Omental fat pad (tissue), 4 donors: ENCODE measurements around the gene GPR176. TPM values are rescaled to one million over a fixed set of nuclear protein-coding genes. Genes with fewer than 3 reads are reported as not detected.

ENCODE experiments used
- ATAC-seq: fragments of 150-250 bp; one replicate; pipeline ENCODE4 v1.9.1; 2016; ENCODE audit warnings: mild to moderate bottlenecking, moderate library complexity; ENCODE audit not compliant: low FRiP score
- DNase-seq: peaks from one replicate; pipeline ENCODE4 v3.0.0-alpha.2; 2019; ENCODE audit warnings: low spot score
- total RNA-seq, 4 donors: library from RNA; depleted of rRNA; stranded (reverse); fragments of >200 nt; gene quantifications; one replicate each; pipeline ENCODE4 v1.1.0, GENCODE V29; 2016
- TF ChIP-seq, protein P1 (sequence below), 3 donors: fragments of 450-650 bp; IDR thresholded peaks; one replicate each; pipeline ENCODE4 v1.5.1; 2016 to 2017; ENCODE audit warnings: antibody characterized with exemption in 3 of 3, mild to moderate bottlenecking in 3 of 3, moderate library complexity in 2 of 3

GPR176 gene
- total RNA-seq, 4 donors from 2014 or later, result 5.6 to 23.9 (median 11.7) TPM

DNA sequence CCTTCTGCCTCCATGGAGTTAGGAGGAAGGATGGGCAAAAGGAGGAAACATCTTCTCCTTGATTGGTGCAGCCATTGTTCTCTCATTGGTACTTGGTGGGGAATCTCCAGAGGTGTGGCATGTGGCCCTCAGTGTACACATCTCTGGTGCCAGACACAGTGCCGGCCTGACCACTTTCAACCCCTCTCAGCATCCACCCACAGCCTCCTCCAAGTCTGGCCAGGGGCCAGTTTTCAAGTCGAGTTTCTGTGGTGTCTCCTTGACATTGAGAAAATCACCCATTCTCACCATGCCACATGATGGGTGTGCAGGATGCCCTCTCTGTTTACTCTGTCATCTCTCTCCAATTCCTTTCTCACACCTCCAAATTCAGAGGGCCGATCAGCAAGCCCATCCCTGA, 124.6 kb downstream of the GPR176 start:
- ATAC-seq (no peak), DNase-seq (no peak)
- TF ChIP-seq, protein P1, sequence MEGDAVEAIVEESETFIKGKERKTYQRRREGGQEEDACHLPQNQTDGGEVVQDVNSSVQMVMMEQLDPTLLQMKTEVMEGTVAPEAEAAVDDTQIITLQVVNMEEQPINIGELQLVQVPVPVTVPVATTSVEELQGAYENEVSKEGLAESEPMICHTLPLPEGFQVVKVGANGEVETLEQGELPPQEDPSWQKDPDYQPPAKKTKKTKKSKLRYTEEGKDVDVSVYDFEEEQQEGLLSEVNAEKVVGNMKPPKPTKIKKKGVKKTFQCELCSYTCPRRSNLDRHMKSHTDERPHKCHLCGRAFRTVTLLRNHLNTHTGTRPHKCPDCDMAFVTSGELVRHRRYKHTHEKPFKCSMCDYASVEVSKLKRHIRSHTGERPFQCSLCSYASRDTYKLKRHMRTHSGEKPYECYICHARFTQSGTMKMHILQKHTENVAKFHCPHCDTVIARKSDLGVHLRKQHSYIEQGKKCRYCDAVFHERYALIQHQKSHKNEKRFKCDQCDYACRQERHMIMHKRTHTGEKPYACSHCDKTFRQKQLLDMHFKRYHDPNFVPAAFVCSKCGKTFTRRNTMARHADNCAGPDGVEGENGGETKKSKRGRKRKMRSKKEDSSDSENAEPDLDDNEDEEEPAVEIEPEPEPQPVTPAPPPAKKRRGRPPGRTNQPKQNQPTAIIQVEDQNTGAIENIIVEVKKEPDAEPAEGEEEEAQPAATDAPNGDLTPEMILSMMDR (IDR thresholded peaks at IDR 0.05), result no peak

DNA sequence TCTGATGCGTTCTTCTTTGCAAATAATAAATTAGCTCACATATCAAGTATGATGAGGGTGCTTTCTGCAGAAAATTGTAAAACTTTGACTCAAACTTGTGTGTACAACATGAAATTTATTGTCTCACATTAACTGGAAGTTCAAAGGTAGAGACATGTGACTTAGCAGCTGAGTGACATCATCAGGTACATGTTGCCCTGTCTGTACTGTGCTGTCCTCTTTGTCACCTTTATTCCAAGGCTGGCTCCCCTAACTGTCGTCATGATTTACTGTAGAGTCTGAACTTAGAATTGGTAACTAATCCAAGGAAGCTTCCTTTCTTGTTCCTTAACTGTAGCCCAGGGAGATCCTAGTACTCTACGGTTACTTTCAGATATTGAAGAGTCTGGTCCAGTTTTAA, 125.1 kb downstream of the GPR176 start:
- DNase-seq, result no peak
- TF ChIP-seq, protein P1 (IDR thresholded peaks at IDR 0.05), result no peak

DNA sequence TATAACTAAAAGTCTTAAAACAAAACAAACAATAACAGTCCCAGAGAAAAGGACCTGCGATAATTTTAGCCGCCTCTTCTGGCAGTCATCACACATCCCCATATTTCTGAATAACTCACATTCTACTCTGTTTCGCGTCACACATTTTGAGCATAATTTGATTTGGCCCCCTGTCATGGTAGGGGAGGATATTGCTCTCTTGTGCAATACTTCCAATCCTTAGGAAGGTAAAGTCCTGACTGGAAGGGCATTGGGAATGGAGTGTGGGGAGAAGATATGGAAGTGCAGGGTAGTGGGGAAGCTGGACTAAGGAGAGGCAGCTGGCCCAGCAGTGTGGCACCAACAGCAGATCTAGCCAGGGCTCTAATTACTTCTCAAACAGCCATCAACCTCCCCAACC, 126.1 kb downstream of the GPR176 start:
- TF ChIP-seq, protein P1 (IDR thresholded peaks at IDR 0.05), result no peak
- ATAC-seq, result no peak

More for the DNA sequence above, 125.1 kb downstream of the GPR176 start:
- ATAC-seq, result no peak

DNA sequence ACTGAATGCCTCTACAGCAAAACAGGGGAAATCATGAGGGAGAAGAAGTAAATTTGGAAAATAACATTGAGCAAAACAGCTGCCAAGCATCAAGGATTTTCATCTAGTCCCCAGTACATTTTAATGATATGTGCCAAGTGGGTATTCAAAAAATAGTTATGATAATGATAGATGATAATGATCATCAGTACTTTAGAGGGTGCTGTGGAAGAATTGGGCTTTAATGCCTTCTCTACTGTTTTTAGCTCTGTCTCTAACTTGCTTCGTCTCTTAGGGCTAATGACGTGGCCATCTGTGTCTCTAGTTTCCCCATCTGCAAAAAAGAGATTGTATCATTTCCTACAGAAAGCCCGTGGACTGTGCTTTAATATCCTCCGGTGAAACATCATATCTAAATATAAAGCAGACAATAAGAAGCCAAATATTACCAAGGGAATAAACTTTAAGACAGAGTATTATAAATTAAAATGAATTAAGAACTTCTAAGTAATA, 127.2 kb downstream of the GPR176 start:
- TF ChIP-seq, protein P1 (IDR thresholded peaks at IDR 0.05), result no peak
- DNase-seq (no peak), ATAC-seq (no peak)

More for the DNA sequence above, 126.1 kb downstream of the GPR176 start:
- no peak for DNase-seq

DNA sequence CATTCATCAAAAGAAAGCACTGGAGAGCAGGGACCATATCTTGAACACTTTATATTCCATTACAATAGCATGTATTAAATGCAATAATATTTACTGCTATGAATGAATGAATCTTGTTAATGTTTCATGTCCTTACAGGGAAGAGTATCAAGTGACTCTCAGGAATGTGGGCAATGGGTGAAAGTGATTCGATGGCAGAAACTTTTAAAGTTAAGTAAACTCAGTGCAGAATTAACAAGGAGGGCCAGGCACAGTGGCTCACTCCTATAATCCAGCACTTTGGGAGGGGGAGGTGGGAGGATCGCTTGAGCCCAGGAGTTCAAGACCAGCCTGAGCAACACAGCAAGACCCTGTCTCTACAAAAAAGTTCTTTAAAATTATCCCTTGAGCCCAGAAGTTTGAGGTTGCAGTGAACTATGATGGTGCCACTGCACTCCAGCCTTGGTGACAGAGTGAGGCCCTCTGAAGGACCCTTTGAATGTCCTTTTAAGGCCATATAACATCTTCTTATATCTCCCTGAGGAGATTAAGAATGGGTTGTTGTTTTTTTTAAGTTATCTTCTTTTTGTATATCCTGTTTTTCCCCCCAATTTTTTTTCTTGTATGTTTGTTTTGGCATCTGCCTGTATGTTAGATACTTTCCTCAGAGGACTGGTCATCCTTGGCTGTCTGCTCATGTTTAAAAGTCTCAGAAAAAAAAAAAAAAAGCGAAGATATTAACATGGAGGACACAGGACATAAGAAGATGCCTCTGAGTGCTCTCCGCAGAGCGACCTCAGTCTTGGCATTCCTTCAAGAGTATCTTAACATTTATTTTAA, 127.8 kb downstream of the GPR176 start:
- ATAC-seq (no peak), DNase-seq (no peak)
- TF ChIP-seq, protein P1 (IDR thresholded peaks at IDR 0.05), result no peak

DNA sequence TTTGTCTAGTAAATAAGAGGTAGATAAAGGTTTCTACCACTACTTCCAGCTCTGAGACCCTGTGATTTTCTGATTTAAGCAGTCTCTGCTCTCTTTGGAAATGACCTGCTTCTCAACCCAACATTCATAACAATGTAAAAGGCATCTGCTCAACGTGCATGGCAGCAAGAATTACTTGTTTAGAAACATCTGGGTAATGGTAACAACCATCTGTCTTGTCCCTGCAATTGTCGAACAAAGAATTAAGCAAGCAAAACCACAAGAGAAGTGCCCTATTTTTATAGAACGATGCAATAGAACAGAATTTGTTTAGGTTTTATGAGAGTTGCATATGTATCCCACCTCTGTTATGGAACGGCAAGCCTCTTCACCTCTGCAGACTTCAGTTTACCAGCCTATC, 130.3 kb downstream of the GPR176 start:
- DNase-seq, result no peak
- TF ChIP-seq, protein P1 (IDR thresholded peaks at IDR 0.05), result no peak
- ATAC-seq, result no peak
